HL-60/S4 treated with retinoic acid at 250 ng/mL for 4 days and 3 days (cell line): ENCODE data around the gene TMEM61.

Experiments
- in situ Hi-C: fragments of 300-500 bp; cut with MboI; formaldehyde crosslinking; loops from 2 replicates; pipeline ENCODE4 v1.7.0; 2022; ENCODE audit warnings: low sequenced_read_pairs

The TMEM61 gene

DNA sequence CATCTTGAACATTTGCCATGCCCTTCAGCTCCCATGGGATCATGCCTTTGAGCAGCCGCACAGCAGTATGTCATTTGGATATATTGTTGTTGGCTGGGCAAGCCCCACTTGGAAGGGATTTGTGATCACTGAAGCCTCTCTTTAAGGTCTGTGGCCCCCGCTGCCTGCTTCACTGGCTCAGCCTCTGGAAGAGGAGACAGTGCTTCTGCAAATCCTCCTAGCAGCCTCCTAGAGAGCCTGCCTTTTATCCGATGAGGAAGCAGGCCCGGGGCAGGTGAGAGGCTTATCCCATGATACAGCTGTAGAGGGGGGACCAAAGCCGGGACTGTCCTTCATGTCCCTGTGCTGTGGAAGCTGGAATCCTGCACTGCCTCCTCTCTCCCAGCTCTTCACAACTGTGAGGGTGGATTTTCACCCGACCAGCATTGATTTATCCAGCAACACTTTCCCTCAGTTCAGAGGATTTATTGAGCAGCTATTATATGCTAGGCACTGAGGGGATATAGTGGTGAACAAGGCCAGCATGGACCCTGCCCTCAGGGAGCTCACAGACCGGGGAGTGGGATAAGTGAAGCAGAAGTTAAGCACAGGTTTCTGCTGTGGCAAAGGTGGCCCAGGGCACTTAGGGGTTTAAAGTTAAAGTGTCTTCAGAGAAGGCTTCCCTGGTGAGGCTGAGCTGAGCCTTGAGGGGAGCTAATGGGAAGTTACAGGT lies 3.9 kb downstream of the TMEM61 start:
- in situ Hi-C loops, result no loop called here

DNA sequence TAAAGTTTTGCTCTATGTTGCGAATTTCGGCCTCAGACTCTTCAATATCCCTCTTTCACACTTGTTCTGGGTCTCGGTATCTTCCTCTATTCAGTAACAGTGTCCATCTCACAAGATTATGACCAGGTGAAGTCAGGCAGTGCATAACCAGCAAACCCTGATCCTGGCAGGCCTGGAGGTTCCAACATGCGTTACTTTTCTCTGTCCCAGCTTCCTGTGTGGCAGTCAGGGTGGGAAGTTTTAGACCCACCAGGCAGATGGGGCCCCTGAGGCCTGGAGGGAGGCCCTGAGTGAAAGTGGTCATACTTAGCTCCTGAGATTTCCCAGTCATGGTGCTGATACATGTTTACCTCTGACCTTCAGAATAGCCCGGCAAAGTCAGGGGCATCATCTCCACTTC lies 5.1 kb downstream of the TMEM61 start:
- in situ Hi-C loops, result no loop called here

DNA sequence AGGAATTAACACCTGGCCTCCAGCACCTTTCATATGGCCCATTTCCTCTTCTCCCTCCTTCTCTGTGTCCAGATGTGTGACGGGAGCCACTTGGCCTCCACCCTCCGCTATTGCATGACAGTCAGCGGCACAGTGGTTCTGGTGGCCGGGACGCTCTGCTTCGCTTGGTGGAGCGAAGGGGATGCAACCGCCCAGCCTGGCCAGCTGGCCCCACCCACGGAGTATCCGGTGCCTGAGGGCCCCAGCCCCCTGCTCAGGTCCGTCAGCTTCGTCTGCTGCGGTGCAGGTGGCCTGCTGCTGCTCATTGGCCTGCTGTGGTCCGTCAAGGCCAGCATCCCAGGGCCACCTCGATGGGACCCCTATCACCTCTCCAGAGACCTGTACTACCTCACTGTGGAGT lies 5.6 kb downstream of the TMEM61 start:
- in situ Hi-C loops, result no loop called here

DNA sequence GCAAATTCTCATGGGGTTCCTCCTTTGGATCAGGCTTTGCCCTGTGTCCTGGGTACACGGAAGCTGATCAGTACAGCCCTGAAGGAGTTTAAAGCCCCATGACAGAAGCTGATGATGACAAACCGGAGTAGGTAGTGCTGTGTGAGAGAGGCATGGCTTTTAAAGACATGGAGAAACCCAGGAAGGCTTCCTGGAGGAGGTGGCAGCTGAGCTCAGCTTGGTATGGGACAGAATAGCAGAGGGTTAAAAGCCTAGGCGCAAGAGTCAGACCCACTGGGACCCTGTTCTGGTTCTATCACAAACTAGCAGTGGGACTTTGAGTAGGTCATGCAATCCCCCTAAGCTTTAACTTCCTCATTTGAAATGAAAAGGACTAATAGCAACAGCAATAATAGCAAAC lies 6.1 kb downstream of the TMEM61 start:
- in situ Hi-C loops, result no loop called here

DNA sequence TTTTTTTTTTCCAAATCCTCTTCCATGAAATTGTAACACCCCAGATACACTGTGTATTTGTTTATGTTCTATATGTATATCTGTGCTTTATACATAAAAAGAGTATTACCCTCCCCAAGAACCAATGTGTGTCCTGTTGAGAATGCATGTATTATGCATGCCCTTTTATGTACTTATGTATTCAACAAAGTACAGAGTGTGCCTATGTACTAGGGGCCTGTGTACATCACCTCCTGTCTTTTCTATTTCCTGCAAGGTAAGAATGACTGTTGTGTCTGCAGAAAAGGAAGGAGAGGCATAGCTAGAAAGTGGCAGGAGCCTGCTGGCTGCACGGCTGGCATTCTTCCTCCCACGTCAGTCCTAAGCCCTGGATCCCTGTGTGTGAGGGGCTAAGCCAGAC lies 7.0 kb downstream of the TMEM61 start:
- in situ Hi-C loops, result no loop called here

DNA sequence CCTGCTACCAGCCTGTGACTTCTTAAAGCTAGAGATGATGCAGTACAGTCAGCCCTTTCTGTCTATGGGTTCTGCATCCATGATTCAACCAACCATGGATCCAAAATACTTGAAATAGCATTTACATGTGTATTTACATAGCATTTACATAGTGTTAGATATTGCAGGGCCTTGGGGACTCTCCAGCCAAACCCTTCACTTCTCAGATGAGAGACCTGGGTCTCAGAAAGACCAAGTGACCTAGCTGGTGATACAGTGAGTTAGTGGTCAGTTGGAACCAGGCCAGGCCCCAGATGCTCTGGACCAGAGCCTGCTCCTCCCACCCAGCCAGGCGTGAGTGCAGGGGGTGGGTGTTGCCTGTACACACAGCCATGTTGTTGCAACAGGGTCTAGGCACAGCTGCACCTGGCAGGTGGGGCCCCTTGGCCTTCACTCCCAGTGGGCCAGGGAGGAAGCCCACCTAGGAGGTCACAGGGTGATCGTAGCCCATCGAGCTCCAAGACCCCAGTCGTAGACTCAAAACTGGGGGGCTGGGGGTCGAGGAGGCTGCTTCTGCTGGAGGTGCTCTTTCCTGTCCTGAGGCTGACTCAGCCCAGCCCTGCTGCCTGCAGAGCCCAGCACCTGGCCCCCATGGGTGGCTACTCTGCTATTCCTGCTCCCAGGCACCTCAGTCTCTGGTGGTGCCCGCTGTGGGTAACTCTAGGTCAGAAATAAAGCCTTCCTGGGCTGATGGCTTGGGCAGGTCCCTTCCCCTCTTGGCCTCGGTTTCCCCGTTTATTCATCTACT lies 7.7 kb downstream of the TMEM61 start:
- in situ Hi-C loops, result no loop called here

DNA sequence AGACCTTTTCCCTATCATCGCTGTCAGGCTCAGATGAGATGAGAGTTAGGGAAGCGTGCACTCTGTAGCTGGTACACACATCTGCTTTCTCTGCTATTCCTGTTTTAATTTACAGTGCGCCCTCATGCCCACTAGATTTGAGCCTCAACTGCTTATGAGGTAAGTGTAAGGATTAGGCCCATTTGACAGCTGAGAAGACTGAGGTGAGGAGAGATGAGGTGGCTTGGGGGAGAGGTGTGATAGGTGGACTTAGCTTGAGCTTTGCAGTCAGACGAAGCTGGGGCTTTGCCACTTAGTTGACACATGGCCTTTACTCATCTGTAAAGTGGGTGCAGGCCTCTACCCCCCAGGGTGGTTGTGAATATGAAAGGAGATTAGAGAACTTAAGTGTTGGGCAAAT lies 8.5 kb downstream of the TMEM61 start:
- in situ Hi-C loops, result no loop called here

DNA sequence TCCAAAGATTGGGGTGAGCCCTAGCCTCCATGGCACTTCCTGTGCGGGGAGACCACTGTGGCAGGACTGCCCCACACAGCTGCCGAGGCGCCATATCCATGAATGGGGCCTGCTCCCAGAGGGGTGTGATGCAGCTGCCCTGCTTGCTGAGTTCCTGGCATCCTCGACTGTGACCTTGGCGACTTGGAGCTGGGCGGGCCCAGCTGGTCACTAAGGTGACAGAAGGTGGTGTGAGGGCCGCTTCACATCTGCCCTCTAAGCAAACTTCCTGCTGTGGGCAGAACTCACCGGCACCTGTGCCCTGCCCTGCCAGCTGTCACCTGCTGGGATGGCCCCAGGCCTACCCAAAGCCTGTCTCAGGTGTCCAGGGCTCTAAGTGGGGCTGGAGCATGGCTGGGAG lies 9.0 kb downstream of the TMEM61 start:
- in situ Hi-C loops, result no loop called here

DNA sequence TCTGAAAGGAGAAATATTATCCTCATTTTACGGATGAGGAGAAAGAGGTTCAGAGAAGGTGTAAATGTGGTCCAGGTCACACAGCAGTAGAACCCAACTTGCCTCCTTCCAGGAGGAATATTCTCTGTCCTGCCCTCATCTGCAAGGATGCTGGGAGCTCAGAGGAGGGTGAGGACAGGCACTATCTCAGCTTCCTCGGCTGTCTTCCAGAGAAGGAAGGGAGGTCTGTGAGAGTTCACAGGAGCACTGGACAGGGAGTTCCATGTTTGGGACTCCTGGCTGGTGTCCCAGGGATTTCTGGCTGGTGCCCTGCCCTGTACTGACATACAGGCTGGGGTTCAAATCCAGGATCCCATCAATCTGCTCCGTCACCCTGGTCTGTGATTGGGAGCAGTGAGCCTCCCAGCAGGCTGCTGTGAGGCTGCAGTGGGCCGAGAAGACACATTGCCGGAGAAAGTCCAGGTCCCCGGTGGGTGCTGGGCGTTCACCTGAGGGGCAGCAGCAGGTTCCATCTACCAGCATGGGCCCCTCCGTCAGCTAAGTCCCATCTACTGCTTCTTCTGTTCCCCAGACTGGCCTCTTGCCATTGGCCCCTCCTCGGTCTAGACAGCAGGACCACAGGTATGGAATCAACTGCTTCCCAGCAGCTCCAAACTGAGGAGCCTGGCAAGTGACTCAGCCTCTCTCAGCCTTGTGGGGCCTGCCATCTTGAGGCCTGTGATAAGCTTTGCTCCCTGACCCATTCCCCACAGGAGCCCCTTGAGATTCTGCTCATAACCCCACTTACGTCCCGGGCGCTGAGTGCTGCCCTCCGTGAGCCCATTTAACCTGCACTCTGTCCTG lies 9.8 kb downstream of the TMEM61 start:
- in situ Hi-C loops, result no loop called here

DNA sequence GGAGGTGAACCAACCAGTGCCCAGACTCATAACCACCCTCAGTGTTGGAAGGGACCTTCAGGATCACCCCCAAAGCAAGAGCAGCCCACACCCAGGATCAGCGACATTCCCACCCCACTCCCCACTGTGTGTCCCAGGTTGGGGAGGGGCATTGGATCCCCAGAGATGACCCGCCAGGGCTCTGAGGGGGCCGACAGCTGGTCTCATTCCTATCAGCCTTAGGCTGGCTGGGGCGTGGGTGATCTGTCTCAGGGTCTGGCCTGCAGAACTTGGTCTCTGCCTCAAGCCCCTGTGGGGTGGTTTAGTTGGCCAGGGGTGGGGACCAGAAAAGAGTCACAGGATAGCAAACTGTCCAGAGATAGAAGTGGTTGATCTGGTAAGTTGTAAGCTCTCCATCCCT lies 10.5 kb downstream of the TMEM61 start:
- in situ Hi-C loops, result no loop called here

DNA sequence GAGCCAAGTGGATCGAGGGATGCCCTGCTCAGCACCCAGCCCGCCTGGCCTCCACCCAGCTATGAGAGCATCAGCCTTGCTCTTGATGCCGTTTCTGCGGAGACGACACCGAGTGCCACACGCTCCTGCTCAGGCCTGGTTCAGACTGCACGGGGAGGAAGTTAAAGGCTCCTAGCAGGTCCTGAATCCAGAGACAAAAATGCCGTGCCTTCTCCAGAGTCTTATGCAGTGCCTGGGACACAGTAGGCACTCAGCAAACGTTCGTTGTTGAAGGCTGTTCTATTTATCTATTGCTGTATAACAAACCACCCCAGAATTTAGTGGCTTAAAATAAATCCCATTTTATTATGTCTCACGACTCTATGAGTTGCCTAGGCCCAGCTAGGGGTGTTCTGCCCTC lies 11.5 kb downstream of the TMEM61 start:
- in situ Hi-C loops, result no loop called here

DNA sequence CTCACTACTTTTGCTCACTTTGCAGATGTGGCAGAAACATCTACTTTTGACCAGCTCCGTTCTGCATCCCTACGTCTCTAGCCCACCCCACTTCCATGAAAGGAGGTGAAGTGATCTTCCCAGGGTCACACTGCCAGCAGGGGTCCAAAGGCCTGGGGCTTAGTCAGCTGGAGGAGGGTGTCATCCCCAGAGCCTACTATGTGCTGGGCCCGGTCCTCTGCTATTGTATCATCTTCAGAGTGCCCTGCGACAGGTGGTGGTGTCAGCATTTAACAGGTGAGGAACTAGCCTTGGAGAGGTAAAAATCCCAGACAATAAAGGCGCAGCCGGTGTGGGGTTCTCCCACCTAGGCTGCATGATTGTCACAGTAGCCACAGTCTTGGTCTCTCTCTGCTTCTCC lies 12.7 kb downstream of the TMEM61 start:
- in situ Hi-C loops, result no loop called here

DNA sequence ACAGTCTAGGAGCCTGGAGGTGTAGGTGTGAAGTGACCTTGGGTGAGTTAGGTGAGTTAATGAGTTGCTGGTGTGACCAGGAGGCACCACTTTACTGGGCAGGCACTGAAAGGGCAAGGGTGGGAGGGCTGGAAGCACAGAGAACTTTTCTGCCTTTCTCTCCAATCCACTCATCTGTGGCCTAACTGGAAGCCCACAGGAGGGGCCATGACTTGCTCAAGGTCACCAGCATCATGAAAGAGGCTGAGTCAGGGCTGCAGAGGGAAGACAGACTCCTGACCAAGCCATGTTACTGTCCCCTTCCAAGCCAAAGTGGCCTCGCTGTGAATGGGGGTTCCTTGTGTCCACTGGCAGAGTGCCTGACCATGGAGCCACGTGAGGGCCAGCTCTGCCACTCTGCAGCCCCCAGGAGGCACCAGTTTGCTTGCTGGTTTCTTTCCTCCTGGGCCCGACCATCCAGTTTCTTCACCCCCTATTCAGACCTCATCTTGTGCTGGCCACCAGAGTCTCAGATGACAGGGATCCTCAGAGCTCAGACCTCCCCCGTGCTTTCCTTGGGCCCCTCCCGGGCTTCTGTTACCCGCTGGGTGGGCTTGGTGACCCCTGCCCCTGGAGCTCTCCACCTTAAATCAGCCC lies 14.0 kb downstream of the TMEM61 start:
- in situ Hi-C loops, result no loop called here

DNA sequence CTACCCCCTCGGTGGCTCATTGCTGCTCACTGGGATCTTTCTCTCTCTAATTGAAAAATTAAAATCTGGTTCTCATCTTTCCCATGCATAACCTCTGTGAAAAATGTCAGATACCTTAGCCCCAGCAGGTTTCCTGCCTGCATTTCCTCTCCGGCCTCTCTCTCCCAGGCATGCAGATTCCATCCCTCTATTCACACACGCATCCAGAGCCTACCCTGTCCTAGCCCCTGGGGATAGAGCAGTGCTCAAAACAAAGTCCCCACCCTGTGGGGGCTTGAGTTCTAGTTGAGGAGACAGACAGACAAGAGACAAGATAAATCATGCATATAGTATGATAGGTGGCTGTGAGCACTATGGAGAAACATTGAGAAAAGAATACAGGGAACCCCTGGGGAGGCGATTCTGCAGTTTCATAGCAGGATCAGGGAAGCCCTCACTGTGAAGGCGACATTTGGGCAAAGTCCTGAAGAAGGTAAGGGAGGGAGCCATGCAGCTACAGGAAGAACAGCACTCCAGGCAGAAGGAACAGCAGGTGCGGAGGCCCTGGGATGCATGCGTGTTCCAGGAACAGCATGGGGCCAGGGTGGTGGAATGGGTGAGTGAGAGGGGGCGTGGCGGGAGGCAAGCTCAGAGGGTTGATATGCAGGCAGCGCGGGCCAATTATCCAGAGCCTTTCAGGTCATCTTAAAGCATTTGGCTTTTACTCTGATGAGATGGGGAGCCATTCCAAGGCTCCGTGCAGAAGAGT lies 14.8 kb downstream of the TMEM61 start:
- in situ Hi-C loops, result loop anchor here (5.0 kb wide), 1 partner anchor 43 kb away; no protein-coding TSS in a partner anchor

DNA sequence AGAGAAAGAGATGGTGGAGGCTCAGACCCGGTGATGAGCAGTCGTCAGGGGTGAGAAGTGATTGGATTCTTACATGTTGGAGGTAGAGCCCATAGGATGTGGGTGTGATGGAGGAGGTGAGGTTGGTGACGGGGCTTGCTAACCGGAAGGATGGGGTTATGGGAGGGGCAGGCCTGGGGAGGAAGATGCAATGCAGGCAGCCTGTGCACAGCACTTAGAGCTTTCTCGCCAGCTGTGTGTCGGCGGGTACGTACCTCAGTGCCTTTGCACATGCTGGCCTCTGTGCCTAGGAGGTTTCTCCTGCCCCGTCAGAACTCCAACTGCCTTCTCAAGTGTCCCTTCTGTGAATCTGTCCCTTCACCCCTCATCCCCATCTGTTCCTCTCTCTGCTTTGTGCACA lies 15.4 kb downstream of the TMEM61 start:
- in situ Hi-C loops, result loop anchor here (5.0 kb wide), 1 partner anchor 44 kb away; no protein-coding TSS in a partner anchor

DNA sequence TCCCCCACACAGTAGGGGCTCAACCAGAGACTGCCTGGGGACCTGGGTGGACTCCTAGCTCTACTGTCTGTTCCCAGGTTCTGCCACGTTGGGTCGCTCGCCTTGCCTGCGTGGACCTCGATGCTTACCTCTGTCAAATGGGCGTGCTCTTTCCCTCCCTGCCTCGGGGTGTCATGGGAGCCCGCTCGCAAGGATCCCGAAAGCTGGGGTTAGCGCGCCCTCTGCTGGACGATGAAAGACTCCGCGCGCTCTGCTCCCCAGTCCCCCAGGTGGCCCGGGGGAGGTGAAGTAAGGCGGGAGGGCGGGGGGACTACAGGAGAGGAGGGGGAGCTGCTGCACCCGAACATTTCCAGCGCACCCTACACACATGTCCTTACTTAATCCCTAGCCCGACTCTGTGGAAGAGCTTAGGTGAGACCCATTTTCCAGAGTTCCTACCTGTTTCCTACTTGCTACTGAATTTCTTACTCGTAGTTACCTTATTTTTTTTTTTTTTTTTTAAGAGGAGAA lies 16.0 kb downstream of the TMEM61 start:
- in situ Hi-C loops, result loop anchor here (5.0 kb wide), 1 partner anchor 44 kb away; no protein-coding TSS in a partner anchor

DNA sequence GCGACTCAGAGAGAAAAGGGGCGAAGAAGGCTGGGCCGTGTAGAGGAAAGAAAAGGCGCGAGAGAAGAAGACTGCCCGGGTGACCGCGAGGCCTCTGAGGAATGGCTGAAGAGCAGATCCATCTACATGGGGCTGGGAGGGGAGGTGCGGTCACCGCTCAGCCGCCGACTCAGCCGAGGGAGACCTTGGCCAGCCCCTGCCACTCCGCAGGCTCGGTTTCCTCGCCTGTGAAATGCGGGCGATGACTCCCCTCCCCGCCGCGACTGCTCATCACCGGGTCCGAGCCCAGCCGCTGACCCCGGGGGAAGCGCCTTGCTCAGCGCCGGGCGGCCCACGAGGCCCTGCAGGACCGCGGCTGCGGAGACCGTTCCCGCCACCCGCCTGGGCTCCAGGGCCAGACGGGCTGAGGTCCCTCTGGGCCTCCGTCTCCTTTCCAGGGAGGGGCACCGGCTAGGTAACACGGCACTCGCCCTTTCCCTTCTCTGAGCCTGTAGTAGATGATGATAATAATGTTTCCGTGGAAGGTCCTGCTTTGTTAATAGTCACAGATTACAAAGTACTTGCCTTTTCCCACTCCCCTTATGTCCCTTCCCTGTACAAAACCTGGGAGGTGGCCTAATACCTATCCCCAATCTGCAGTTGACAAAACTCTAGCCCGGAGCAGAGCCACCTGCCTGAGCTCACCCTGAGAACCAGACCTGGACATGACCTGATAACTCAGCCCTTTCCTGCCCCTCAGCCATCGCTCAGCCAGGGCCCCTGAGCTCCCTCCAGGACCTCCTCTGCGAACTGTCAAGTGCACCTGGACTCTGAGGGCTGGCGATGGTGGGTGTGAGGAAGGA lies 16.7 kb downstream of the TMEM61 start:
- in situ Hi-C loops, result loop anchor here (5.0 kb wide), 1 partner anchor 45 kb away; no protein-coding TSS in a partner anchor

DNA sequence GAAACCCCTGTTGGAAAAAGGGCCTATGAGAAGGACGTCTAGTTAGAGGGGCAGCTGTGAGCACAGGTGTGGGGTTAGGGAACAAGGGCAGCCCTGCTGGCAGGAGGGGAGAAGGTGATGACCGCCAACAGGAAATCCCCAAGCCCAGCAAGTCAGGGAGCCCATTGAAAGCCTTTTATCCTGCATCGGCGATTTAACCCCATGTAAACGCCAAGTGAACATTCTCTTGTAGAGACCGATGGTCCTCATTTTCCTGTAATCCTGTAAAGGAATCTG lies 17.2 kb downstream of the TMEM61 start:
- in situ Hi-C loops, result loop anchor here (5.0 kb wide), 1 partner anchor 45 kb away; no protein-coding TSS in a partner anchor

DNA sequence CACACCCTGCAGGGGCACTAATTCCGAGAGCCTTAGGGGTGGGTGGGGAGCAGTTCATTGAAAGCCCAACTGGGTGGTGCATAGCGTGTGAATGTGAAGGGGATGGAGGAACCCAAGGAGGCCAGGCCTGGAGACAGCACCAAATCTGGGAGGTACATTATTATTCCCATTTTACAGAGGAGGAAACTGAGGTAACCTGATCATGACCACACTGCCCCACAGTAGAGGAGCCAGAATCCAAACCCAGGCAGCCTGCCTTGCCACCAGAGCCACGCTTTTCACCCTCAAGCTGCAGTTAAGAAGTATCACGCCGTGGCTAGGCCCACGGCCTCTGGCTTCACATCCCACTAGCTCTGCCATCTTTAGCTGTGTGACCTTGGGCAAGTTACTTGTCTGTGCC lies 17.7 kb downstream of the TMEM61 start:
- in situ Hi-C loops, result loop anchor here (5.0 kb wide), 1 partner anchor 46 kb away; no protein-coding TSS in a partner anchor
